Type B pancreatic cell (in vitro differentiated cells): ENCODE measurements around the gene TRIM9. TPM values are rescaled to one million over a fixed set of nuclear protein-coding genes. Genes with fewer than 3 reads are reported as not detected.

Experiments used
- DNase-seq: peaks from one replicate; pipeline ENCODE4 v3.0.0; 2021; ENCODE audit warnings: mixed read lengths; ENCODE audit not compliant: unreplicated experiment; ENCODE audit errors: extremely low spot score
- H3K27ac Mint-ChIP-seq: 2 replicates; pipeline ENCODE4 v1.8.0; 2021; ENCODE audit warnings: mild to moderate bottlenecking, mixed read lengths
- H3K27me3 Mint-ChIP-seq: 2 replicates; pipeline ENCODE4 v1.8.0; 2021; ENCODE audit warnings: mixed read lengths
- H3K36me3 Mint-ChIP-seq: 2 replicates; pipeline ENCODE4 v1.8.0; 2021; ENCODE audit warnings: mixed read lengths
- H3K4me1 Mint-ChIP-seq: one replicate; pipeline ENCODE4 v1.8.0; 2021; ENCODE audit warnings: mixed read lengths; ENCODE audit not compliant: unreplicated experiment
- H3K4me3 Mint-ChIP-seq: 2 replicates; pipeline ENCODE4 v1.8.0; 2021; ENCODE audit warnings: mild to moderate bottlenecking, mixed read lengths
- H3K9me3 Mint-ChIP-seq: 2 replicates; pipeline ENCODE4 v1.8.0; 2021; ENCODE audit warnings: mixed read lengths
- CTCF ChIP-seq: fragments of 200-600 bp; sonication (generic); conservative IDR thresholded peaks from 2 replicates; pipeline ENCODE4 v1.5.0; 2021; ENCODE audit warnings: antibody characterized with exemption, mild to moderate bottlenecking
- total RNA-seq: library from RNA; stranded (reverse); gene quantifications from 2 replicates; pipeline ENCODE4 v1.2.1, GENCODE V29; 2021; ENCODE audit warnings: low replicate concordance

TRIM9 gene
- total RNA-seq, 1 donor from 2014 or later, result 3.7 TPM

- Mint-ChIP-seq H3K9me3 (no peaks in the 10 kb centered on the region), H3K27me3 (peaks cover 10% of the 10 kb centered on the region), H3K27ac (no peak overlapping the region), H3K4me1 (peaks cover 10% of the 10 kb centered on the region), H3K4me3 (no peak overlapping the region), H3K36me3 (no peaks in the 10 kb centered on the region)
- no peak for DNase-seq
- TF ChIP-seq CTCF, result no peak
These were observed 12.6 kb downstream of the TRIM9 start for GRCh38 chr14:51082349-51082748.

GRCh38 chr14:51081712-51082111 lies 13.2 kb downstream of the TRIM9 start:
- H3K27ac Mint-ChIP-seq, result no peak overlapping the region

GRCh38 chr14:51081209-51081608 lies 13.7 kb downstream of the TRIM9 start:
- H3K36me3 Mint-ChIP-seq, result no peaks in the 10 kb centered on the region
- no peak for TF ChIP-seq CTCF
- H3K27ac Mint-ChIP-seq, result no peak overlapping the region
- no peak overlapping the region for H3K4me3 Mint-ChIP-seq
- DNase-seq, result no peak
- peaks cover 5% of the 10 kb centered on the region for H3K4me1 Mint-ChIP-seq
- H3K9me3 Mint-ChIP-seq, result no peaks in the 10 kb centered on the region
- H3K27me3 Mint-ChIP-seq, result peaks cover 7% of the 10 kb centered on the region

More at GRCh38 chr14:51081712-51082111, 13.2 kb downstream of the TRIM9 start:
- DNase-seq, result no peak
- Mint-ChIP-seq H3K4me1 (peaks cover 9% of the 10 kb centered on the region), H3K36me3 (no peaks in the 10 kb centered on the region), H3K4me3 (no peak overlapping the region), H3K9me3 (no peaks in the 10 kb centered on the region), H3K27me3 (peaks cover 10% of the 10 kb centered on the region)
- no peak for TF ChIP-seq CTCF

GRCh38 chr14:51080645-51081044 lies 14.3 kb downstream of the TRIM9 start:
- Mint-ChIP-seq H3K9me3 (no peaks in the 10 kb centered on the region), H3K27me3 (peaks cover 7% of the 10 kb centered on the region), H3K36me3 (no peaks in the 10 kb centered on the region), H3K4me1 (peaks cover 5% of the 10 kb centered on the region), H3K27ac (no peak overlapping the region), H3K4me3 (no peak overlapping the region)
- no peak for DNase-seq
- TF ChIP-seq CTCF, result no peak

GRCh38 chr14:51079489-51079888 lies 15.4 kb downstream of the TRIM9 start:
- no peaks in the 10 kb centered on the region for H3K36me3 Mint-ChIP-seq
- H3K27me3 Mint-ChIP-seq, result peaks cover 7% of the 10 kb centered on the region
- no peak for DNase-seq
- H3K4me1 Mint-ChIP-seq, result peaks cover 5% of the 10 kb centered on the region
- H3K27ac Mint-ChIP-seq, result no peak overlapping the region
- no peaks in the 10 kb centered on the region for H3K9me3 Mint-ChIP-seq
- no peak overlapping the region for H3K4me3 Mint-ChIP-seq
- TF ChIP-seq CTCF, result no peak

GRCh38 chr14:51079085-51079484 lies 15.8 kb downstream of the TRIM9 start:
- DNase-seq, result no peak
- Mint-ChIP-seq H3K27ac (no peak overlapping the region), H3K36me3 (no peaks in the 10 kb centered on the region), H3K4me3 (no peak overlapping the region), H3K27me3 (peaks cover 7% of the 10 kb centered on the region), H3K4me1 (peaks cover 5% of the 10 kb centered on the region), H3K9me3 (no peaks in the 10 kb centered on the region)
- TF ChIP-seq CTCF, result no peak
